PC-9 (cell line): ENCODE data around the gene DNAJB6.

Experiments used
- EZH2 ChIP-seq: fragments of 200-600 bp; sonication (generic); IDR thresholded peaks from 2 replicates; pipeline ENCODE4 v1.8.0; 2017; ENCODE audit warnings: antibody characterized with exemption, low read depth
- TF ChIP-seq, protein P1 (sequence below): fragments of 200-600 bp; sonication (generic); conservative IDR thresholded peaks from 2 replicates; pipeline ENCODE4 v1.6.1; 2017; ENCODE audit warnings: mixed run types, antibody characterized with exemption, mild to moderate bottlenecking, moderate library complexity

DNA sequence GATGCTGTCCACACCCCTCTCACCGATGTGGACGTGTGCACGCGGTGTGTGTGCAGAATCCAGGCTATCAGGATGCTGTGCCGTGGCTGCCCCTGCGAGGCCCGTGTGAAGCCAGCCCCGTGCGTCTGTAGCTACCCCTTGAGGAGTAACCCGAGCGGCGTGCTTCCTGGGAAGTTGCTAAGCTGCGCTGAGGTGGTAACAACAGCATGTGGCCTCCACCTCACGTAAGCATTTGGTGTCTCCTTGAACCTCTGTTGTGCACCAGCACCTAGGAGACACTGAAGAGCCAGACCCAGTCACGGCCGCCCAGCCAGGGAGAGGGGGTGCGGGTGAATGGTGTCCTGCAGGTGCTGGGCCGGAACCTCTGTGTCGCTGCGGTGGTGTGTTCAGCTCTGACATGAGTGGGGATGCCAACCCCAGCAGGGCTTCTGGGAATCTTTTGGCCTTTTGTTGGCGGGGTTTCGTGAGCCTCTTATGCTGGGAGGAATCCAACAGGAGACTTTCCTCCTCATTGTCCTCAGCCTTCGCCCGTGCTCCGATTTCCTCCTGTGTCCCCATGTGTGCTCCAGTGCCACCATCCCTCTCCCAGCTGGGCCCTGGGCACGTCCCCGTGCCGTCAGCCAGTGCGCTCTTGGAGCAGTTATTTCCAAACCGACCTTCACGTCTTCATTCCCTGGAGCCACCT is 60.4 kb downstream of the DNAJB6 start:
- TF ChIP-seq, protein P1, sequence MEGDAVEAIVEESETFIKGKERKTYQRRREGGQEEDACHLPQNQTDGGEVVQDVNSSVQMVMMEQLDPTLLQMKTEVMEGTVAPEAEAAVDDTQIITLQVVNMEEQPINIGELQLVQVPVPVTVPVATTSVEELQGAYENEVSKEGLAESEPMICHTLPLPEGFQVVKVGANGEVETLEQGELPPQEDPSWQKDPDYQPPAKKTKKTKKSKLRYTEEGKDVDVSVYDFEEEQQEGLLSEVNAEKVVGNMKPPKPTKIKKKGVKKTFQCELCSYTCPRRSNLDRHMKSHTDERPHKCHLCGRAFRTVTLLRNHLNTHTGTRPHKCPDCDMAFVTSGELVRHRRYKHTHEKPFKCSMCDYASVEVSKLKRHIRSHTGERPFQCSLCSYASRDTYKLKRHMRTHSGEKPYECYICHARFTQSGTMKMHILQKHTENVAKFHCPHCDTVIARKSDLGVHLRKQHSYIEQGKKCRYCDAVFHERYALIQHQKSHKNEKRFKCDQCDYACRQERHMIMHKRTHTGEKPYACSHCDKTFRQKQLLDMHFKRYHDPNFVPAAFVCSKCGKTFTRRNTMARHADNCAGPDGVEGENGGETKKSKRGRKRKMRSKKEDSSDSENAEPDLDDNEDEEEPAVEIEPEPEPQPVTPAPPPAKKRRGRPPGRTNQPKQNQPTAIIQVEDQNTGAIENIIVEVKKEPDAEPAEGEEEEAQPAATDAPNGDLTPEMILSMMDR, result no peak
- TF ChIP-seq EZH2, result no peak
